Measurements from ENCODE around the gene LRFN2. TPM values are rescaled to one million over a fixed set of nuclear protein-coding genes. Genes with fewer than 3 reads are reported as not detected.

The LRFN2 gene
- polyA plus RNA-seq, 3 donors, result 1.1 to 1.4 (median 1.3) TPM

DNA sequence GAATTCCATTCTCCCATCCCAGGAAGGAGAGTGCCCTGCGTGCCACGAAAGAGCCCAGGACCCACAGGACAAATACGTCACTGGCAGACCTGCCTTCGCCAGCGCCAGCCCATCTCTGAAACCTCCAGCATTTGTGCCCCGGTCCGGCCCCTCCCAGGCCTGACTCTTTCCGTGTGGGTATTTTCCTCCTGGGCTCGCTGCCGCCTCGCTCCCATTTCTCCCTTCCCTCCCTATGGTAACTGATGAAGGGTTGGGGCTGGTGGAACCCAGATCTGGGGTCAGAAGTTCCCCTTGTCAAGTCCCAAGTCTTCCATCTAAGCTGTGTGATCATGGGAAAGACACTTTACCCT, 208.5 kb downstream of the LRFN2 start:
- no peak for DNase-seq

DNA sequence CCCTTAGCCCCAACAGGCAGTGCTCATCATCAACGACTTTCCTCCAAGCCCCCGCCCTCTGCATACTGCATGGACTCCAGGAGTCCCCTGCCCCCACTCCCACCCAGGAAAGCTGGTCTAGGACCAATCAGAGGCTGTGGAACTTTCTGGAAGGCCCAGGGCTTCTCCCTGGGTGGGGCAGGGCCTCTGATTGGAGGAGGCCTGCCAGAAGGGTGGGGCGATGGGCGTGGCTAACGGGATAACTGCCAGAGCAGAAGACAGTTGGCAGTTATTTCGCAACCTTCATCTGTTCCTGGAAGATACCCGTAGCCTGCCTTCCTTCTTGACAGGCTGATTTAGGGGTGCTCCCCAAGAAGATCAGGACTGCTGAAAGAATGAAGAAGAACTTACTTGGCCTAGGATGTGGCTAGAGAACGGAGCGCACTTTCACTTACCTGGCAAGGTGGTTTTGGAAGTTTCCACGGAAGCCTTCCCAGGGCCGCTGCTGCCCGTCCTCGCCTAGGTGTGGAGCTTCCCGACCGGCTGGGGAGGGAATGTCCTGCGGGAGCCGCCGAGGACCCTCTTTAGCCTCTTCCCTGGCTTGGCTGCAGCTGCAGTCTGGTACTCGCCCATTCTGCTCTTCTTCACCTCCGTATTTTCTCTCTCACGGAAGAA, 209.0 kb downstream of the LRFN2 start:
- DNase-seq, result no peak

DNA sequence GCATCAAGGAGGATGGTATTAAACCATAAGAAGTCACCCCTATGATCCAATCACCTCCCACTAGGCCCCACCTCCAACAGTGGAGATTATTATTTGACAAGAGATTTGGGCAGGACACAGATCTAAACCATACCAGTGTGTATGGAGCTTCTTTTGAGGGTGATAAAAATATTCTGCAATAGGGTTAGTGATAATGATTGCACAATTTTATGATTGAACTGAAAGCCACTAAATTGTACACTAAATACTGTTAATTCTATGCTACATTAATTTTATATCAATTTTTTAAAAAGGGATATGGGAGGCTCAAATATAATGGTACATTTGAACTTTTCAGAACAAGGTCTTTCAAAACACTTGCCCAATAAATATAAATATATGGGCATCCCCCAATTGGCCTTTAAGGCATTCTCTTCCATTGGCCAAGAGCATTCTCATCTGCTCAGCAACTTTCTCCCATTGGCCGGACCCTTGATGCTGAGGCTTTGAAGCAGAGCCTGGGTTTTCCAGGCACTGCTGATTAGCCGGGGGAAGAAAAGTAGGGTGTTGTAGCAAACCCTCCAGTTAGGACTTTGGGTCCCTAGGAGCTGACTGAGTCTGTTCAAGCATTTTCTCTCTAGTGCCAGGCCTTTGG, 209.9 kb downstream of the LRFN2 start:
- no peak for DNase-seq

DNA sequence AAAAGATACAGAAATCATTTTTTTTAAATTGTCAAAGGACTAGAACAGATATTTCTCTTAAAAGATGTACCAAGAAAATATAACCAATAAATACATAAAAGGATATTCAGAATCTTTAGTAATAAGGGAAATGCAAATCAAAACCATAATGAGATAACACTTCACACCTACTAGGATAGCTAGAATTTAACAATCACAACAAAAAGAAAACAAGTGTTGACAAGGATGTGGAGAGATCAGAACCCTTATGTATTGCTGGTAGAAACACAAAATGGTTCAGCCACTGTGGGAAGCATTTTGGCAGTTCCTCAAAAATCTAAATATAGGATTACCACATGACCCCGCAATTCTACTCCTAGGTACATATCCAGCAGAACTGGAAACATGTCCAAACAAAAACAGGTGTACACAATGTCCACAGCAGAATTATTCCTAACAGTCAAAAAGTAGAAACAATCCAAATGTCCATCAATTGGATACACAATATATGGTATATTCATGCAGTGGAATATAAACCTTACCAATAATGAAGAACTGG, 211.0 kb downstream of the LRFN2 start:
- DNase-seq, result no peak

DNA sequence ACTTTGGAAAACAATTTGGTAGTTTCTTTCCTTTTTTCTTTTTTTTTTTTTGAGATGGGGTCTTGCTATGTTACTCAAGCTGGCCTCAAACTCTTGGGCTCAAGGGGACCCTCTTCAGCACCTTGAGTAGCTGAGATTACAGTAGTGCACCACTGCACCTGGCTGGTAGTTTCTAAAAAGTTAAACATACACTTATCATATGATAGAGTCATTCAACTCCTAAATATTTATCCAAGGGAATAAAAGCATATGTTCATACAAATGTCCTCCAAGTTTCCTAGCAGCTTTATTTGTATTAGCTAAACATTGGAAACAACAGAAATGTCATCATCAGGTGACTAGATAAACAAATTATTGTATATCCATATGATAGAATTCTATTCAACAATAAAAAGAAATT, 213.9 kb downstream of the LRFN2 start:
- DNase-seq, result no peak

DNA sequence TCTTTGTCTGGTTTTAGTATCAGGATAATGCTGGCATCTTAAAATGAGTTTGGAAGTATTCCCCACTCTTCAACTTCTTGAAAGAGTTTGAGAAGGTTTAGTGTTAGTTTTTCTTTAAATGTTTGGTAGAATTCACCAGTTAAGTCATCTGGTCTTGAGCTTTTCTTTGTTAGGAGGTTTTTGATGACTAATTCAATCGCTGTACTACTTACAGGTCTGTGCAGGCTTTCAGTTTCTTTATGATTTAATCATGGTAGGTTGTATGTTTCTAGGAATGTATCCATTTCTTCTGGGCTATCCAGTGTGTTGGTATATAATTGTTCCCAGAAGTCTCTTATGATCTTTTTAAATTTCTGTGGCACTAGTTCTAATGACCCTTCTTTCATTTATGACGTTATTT, 215.5 kb downstream of the LRFN2 start:
- no peak for DNase-seq

DNA sequence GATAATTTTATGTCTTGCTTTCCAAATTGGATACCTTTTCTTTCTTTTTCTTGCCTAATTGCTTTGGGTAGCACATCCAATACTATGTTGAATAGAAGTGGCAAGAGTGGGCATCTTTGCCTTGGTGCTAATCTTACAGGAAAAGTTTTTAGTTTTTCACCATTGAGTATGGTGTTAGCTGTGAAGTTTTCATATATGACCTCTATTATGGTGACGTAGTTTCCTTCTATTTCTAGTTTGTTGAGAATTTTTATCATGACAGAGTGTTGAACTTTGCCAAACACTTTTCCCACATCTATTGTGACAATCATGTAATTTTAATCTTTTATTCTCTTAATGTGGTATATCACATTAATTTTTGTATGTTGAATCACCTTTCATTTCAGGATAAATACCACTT, 216.1 kb downstream of the LRFN2 start:
- no peak for DNase-seq

DNA sequence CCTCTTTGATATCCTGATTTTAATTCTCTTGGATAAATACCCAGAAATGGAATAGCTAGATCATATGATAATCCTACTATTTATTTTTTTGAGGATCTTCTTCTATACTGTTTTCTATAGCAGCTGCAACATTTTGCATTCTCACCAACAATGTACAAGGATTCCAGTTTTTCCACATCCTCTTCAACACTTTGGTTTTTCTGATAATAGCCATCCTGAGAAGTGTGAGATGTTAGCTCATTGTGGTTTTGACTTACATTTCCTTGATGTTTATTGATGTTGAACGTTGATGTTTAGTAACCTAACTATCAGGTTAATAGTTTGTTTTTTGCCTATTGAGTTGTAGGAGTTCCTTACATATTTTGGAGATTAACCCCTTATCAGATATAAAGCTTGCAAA, 217.3 kb downstream of the LRFN2 start:
- no peak for DNase-seq

DNA sequence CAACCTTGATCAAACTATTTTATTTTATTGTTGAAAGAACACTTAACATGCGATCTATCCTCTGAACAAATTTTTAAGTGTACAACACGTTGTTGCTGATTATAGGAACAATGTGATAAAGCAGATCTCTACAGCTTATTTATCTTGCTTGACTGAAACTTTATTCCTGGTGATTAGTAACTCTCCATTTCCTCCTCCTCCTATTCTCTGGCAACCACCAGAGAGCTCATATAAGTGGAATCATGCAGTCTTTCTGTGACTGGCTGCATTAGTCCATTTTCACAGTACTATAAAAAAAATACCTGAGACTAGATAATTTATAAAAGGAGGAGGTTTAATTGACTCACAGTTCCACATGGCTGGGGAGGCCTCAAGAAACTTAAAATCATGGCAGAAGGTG, 218.1 kb downstream of the LRFN2 start:
- no peak for DNase-seq

DNA sequence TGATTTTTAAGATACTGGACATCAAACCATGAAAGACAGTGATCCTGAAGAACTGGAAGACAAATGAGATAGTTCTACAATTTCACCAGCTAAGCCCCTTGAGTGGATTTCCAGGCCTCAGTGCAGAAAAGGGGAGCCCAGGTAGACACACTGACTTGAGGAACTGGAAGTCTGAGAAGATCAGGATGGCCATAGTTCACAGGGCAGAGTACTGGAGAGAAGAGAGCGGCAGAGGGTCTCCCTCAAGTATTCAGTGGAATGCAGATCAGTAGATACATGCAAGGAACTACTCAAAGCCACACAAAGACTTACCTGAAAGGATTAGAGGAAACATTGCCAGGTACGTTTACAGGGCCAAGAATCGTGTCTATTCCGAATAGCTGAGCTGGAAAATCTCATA, 224.3 kb downstream of the LRFN2 start:
- no peak for DNase-seq

DNA sequence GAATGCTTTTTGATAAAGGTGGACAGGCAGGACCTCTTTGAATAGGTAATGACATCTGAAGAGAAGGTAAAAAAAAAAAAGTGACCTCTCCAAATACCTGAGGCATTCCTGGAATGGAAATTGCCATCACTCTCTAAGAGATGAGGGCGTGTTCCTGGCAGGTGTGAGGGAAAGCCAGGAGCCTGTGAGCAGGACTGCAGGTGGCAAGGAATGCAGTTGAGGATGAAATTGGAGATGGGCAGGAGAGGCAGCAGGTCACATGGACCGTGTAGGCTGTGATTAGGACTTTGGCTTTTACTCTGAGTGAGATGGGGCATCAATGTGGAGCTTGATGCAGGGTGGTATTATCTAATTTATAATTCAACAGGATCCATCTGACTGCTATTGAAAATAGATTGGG, 227.4 kb downstream of the LRFN2 start:
- DNase-seq, result no peak

DNA sequence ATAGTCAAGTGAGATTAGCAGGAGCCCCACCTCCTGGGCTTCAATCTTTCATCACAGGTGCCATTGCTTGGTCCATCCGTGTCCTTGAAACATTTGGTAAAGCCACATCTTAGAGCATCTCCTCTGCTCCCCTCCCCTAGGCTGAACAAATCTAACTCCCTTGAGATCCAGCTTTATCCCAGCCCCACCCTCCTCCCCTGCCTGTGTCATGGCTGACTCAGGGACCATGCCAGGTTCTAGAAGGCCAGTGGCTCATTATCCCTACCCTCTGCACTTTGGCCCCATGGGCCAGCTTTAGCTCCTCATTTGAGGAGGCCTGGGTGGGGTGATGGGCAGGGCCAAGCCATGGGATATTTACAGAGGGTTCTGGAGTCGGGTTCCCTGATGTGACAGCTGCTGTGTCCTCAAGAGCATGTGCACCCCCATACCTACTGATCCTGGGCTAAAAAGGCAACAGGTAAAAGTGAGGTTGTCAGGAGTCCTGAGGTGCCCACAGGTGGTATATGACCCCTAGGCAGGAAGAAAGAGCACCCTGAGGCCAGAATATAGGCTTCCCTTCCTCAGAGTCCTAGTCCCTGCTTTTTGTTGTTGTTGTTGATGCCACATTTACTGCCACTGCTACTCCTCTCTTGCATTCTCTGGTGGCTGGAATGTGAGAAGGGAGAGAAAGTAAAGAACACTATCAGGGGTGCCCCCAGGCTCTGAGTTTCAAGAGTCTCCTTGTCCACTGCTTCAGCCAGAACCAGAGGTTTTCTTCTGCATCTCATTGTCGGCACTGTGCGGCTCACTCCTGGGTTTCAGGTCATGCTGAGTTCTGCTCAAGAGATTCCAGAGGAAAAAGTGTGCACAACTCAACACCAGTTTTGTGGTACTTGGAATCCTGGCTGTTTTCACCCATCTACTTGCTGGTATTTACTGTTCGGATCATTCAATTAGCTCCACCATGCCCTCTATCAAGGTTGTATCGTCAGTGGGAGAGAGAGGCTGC, 228.4 kb downstream of the LRFN2 start:
- DNase-seq, result no peak

DNA sequence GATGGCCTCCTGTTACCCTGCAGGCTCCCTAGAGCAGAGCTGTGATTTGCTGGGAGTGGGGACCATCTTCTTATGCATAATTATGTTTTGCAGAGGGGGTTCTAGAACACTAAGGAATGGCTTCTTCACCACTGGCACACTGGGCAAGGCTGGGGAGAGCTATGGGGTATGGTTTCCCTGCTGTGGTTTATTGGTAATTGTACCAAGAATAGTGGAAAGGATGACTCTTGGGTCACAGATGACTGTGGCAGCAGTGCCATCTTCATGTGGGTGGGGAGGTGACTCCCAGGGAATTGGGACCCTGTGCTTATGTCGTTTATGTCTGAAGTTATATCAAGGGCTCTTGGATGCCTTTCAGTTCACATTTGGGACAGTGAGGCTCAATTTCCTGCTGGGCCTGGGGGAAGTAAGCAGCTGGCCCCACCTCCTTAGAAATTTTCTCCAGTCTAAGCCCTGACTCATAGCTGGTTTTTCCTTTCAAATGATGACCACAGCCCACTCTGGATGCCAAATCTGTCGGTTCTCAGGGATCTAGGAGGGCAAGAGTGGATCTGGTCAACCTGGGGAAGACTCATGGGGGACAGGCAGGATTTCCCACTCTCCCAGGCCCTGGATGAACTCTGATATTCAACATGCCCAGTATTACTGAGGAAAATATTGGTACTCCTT, 230.8 kb downstream of the LRFN2 start:
- no peak for DNase-seq

DNA sequence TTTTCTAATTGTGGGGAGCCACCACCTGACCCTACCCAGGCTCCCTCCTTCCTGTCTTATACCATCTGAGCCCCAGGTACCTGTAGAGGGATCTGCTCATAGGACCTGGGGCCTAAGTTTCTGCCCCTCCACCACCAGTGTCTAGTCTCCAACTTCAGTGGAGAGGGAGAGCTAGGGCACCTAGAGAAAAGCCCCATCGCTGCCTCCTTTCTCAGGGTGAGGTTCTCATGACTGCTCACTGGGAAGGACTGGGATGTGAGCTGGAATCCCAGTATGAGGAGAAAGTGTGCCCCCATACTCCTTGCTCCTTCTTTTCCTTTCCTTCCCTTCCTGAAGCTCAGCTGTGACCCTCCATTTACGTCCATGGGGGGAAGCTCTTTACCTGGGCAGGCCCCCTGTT, 231.6 kb downstream of the LRFN2 start:
- no peak for DNase-seq

DNA sequence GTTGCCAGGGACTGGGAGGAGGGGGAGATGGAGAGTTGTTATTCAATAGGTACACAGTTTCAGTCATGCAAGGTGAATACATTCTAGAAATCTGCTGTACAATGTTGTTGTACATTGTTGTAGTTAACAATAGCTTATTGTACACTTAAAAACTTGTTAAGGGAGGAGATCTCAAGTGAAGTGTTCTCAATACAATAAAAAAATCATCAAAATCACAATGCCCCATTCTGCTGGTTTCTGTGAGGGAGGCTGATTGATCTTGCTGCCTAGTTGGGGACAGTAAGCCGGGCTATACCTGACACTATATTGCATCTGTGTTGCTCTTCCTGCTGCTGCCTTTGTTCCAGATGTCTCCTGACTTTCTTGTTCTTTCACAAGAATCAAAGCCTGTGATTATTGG, 232.1 kb downstream of the LRFN2 start:
- DNase-seq, result no peak

DNA sequence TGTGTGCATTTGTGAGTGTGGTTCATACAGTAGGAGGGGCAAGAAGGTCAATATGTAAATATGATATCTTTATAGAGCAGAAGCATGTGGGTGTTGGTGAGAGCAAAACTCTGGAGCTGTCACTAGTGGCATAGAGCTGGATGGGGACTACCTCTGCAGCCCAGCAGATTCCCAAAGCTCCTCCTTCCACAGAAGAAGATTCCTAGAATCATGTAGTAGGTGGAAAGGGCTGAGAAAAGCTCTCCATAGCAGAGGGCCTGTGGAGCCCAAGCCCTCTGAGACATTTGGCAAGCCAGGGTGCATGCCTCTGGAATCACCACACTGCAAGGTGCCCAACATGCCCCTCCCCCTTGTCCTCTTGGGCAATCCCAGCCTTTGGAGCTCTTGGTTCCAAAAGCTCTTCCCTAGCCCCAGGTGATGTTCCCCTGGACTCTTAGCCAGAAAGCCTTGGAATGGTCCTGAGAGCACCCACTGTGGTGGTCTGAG, 233.2 kb downstream of the LRFN2 start:
- DNase-seq, result no peak

DNA sequence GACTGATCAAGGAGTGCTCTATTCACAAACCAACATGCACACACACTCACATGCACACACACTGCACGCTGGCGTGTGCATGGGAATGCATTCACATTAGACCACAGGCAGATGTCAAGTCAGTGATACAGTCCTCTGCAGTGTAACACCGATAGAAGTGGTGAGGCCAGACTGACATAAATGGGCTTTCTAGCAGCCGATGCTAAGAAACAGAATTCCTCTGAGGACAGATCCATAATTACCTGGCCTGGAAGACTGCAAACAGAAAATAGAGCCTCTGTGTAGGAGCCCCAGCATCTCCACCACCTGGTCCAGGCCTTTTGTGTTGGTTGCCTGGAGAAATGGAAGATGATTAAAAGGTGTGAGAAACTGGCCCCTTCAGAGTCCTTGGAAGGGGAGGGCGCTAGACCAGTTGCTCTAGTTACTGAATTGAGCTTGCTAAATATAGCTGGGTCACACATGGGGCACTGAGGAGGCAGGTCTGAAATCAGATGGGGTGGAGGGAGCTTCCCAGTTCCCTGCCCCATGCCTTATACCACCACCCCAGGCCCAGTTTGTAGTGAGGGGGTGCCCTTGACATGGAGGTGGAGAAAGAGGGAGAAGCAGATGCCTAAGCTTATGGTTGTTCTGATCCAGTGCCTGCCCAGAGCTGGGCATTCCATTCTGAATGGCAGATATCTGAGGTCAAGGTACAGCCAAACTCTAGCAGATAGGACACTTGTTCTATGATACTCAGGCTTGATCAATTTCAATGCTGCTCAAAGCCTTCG, 233.8 kb downstream of the LRFN2 start:
- no peak for DNase-seq

DNA sequence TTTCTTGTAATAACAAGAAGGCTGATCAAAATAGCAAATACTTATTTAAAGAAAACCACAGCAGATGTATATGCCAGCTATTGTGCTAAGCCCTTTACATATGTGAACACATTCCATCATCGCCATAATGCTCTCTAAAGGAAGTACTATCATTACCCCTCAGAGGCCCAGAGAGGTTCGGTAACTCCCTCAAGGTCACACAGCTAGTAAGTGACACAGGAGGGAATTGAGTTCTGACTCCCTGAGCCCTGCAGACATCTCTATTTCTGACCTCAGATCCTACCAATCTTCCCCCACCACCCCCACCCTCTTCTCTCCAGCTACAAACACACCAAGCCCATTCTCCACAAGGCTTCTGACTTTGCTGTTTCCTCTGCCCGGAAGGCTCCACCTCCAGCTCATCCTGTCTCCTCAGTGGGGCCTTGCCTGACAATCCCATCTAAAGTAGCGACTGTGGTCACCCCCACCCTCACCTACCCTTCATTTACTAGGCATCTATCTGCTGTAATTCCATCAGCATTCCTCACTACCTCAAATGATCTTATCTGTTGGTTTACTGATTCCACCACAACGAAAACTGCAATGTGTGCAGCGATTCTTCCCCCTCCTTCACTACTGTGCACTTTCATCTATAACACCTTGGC, 234.5 kb downstream of the LRFN2 start:
- DNase-seq, result no peak

DNA sequence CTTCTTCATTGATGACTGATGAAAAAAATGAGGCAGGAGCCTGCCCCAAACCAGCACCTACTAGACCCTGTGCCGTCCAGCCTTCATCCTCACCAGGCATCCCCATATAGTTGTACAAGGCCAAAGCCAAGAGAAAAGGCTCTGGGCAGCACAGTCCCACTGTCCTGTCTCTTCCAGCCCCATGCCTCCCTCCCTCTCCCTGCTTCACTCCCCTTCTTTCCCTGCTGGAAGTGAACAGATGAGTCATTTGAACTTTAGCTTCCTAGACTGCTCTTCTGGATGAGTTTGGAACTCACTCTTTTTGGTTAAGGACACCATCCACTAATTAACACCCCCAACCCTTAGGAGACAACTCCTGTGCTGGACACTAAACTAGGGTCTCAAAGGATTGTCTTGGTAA, 235.2 kb downstream of the LRFN2 start:
- DNase-seq, result no peak

DNA sequence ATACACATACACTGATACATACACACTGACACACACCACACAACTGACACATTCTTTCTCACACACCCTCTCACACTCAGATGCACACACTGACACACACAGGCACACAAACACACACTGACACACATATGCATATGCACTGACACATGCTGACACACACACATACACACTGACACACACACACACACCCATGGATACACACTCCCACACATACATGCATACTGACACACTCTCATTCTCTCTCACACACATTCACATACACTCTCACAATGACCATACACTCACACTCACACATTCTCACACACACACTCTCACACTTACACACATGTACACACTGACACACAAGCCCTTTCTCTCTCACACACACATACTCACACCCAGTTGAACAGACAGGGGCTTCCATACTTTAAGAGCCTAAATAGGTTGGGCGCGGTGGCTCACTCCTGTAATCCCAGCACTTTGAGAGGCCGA, 236.4 kb downstream of the LRFN2 start:
- DNase-seq, result no peak
